Erythroblast (primary cell): ENCODE results near the gene KISS1R.

Experiments used
- GATA1 ChIP-seq: IDR thresholded peaks from 2 replicates; pipeline ENCODE4 v1.6.1; 2011; ENCODE audit warnings: low read depth, mild to moderate bottlenecking, control low read depth, low read length, moderate library complexity
- POLR2A ChIP-seq: IDR thresholded peaks from 2 replicates; pipeline ENCODE4 v1.6.1; 2011; ENCODE audit warnings: mild to moderate bottlenecking, low read length

GRCh38 chr19:889662-890295 is 27.4 kb upstream of the KISS1R start:
- no peak for TF ChIP-seq POLR2A
- no peak for TF ChIP-seq GATA1
